Diencephalon (tissue), 1 donor: ENCODE results near the gene MACROD1. TPM values are rescaled to one million over a fixed set of nuclear protein-coding genes. Genes with fewer than 3 reads are reported as not detected.

ENCODE experiments used
- small RNA-seq: library from RNA; depleted of rRNA; stranded (forward); fragments of <200 nt; gene quantifications from one replicate; pipeline ENCODE3, GENCODE V24; 2014
- total RNA-seq: library from RNA; depleted of rRNA; stranded (reverse); fragments of >200 nt; gene quantifications from one replicate; pipeline ENCODE4 v1.2.3, GENCODE V29; 2014

MACROD1 gene
- 8.8 TPM for total RNA-seq

GRCh38 chr11:64165842-64166635, at the start of gene MACROD1:
MACROD1 (minus strand) TSS chr11:64166113; CDS start chr11:64165994, 119 bp downstream.

DNA sequence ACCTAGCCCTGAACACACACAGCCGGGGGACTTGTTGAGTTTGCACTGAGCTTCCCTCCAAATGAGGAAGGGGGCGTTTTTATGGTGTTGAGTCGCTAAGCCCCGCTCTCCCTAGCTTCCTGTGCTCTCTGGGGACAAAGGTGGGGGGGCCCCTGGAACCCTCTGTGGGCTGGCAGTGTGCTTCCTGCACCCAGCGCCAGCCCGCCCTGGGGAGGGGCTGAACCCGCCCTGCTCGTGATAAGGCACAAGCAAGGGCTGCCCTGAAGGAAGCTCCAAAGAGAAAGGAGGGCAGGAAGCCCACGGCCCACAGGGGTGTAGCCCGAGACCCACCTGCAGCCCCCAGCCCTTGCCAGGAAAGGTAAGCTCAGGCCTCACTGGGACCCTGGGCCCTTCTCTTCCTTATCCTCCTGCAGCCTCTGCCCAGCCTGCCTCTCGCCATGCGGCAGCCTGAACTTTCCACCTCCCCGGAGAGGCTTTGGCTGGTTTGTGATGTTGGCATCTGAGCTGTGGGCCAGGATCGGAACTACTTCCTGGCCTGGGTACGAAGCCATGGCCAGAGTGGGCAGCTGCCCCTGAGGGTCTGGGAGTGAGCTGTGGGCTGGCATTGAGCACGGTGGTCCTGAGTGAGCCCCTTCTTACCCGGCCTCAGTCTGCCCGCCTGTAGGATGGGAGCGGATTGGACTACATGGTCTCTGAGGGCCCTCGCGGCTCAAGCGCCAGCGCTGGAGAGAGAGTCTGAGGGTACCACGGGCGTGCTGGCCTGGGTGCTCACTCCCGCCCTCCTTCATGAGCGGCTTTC, 40.7 kb upstream of the MACROD1 start, which contains the start of gene FERMT3:
FERMT3 (plus strand) TSS at position 265 of the 799 bp plus-strand sequence. CDS start 644 bp downstream, outside the sequence.

GRCh38 chr11:64185693-64186491, 20.0 kb upstream of the MACROD1 start, which contains the start of gene STIP1:
STIP1 (plus strand) TSS chr11:64186171; CDS start chr11:64186262, 91 bp downstream.

GRCh38 chr11:64035576-64035975, 130.3 kb downstream of the MACROD1 start, which contains the start of gene FLRT1:
FLRT1 (plus strand) TSS chr11:64035931; CDS start chr11:64116268, 80,337 bp downstream.

DNA sequence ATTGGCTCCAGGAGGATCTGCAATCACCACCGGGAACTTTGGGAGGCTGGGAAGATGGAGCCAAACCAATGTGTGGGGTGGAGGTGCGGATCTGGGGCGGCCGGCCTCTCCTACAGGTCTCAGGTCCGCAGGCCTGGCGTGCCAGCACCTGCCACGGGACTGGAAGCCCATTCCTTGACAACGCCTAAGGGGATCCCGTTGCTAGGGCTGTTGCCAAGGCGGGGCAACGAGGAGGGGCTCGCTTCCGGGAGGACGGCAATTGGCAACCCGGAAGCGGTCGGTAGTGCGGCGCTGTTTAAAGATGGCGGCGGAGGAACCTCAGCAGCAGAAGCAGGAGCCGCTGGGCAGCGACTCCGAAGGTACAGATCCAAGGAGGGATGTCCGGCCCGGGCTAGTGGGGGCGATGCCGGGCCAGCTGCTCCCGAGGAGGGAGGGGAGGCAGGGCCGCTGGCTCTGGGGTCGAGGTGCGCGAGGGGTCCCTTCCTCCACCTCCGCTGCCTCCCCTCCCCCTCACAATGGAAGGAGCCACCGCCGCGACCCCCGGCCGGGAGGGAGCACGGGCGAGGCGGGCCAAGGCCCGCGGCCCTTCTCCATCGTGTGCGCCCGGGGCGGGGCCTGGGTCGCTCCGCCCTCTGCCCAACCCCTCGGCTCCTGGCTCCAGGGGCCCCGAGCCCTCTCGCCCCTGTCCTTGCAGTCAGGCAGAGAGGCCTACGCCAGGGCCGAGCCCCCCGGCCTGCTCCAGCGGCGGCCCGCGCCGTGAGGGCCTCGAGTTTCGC, 179.6 kb downstream of the MACROD1 start, which contains the start of gene OTUB1:
OTUB1 (plus strand) TSS at position 283 of the 776 bp plus-strand sequence; CDS start at position 302, 19 bp downstream.

GRCh38 chr11:63974259-63975143, 191.4 kb downstream of the MACROD1 start, which contains the start of gene COX8A:
COX8A (plus strand) TSS chr11:63974620; CDS start chr11:63974681, 61 bp downstream.

Small RNA genes lying within 50 kb of the gene (small RNA-seq; reads per million reads assigned to genes)
- not detected for gene RNU6-45P

Other genes with a start within 250 kb of the MACROD1 start
- gene RCOR2, start 248.9 kb downstream of the MACROD1 start, total RNA-seq, result 12.0 TPM
- 19.8 TPM for gene NAA40, start 227.1 kb downstream of the MACROD1 start, total RNA-seq
- 296 TPM for gene COX8A, start 191.5 kb downstream of the MACROD1 start, total RNA-seq
- 43.8 TPM for gene OTUB1, start 179.7 kb downstream of the MACROD1 start, total RNA-seq
- 12.0 TPM for gene FLRT1, start 130.2 kb downstream of the MACROD1 start, total RNA-seq
- 97.6 TPM for gene STIP1, start 20.1 kb upstream of the MACROD1 start, total RNA-seq
- 2.3 TPM for gene FERMT3, start 40.6 kb upstream of the MACROD1 start, total RNA-seq
- gene TRPT1, start 60.1 kb upstream of the MACROD1 start, total RNA-seq, result 14.1 TPM
- gene NUDT22, start 60.2 kb upstream of the MACROD1 start, total RNA-seq, result 14.5 TPM
- 19.4 TPM for gene DNAJC4, start 64.4 kb upstream of the MACROD1 start, total RNA-seq
- 50.7 TPM for gene VEGFB, start 68.5 kb upstream of the MACROD1 start, total RNA-seq
- gene FKBP2, start 75.0 kb upstream of the MACROD1 start, total RNA-seq, result 29.8 TPM
- 64.6 TPM for gene PPP1R14B, start 80.8 kb upstream of the MACROD1 start, total RNA-seq
- 7.8 TPM for gene PLCB3, start 85.4 kb upstream of the MACROD1 start, total RNA-seq
- 53.3 TPM for gene BAD, start 118.6 kb upstream of the MACROD1 start, total RNA-seq
- gene GPR137, start 119.7 kb upstream of the MACROD1 start, total RNA-seq, result 13.6 TPM
- 7.2 TPM for gene KCNK4, start 125.2 kb upstream of the MACROD1 start, total RNA-seq
- 2.1 TPM for gene CATSPERZ, start 134.2 kb upstream of the MACROD1 start, total RNA-seq
- gene ESRRA, start 139.4 kb upstream of the MACROD1 start, total RNA-seq, result 10.8 TPM
- 82.4 TPM for gene TRMT112, start 151.4 kb upstream of the MACROD1 start, total RNA-seq
- 200 TPM for gene PRDX5, start 152.0 kb upstream of the MACROD1 start, total RNA-seq
- 3.2 TPM for gene CCDC88B, start 174.1 kb upstream of the MACROD1 start, total RNA-seq
- gene RPS6KA4, start 193.0 kb upstream of the MACROD1 start, total RNA-seq, result 13.8 TPM